Activated B cell treated with CpG ODN at 0.5 μM for 24 hours (primary cell): ENCODE measurements around the gene PEPD. TPM values are rescaled to one million over a fixed set of nuclear protein-coding genes. Genes with fewer than 3 reads are reported as not detected.

Experiments
- ATAC-seq: fragments of 200-7000 bp; cut with Tn5 transposase; one replicate; pipeline ENCODE4 v1.10.0; 2021; ENCODE audit warnings: low read depth, mild to moderate bottlenecking, moderate library complexity
- CTCF ChIA-PET: fragments of 350-600 bp; sonication (Branson Sonifier 250); formaldehyde crosslinking; loops from one replicate; lab custom pipeline; 2021; ENCODE audit warnings: antibody characterized with exemption; lab: Charles Lee
- POLR2A ChIA-PET: fragments of 350-600 bp; sonication (Branson Sonifier 250); formaldehyde crosslinking; loops from one replicate; lab custom pipeline; 2021; ENCODE audit warnings: antibody characterized with exemption; lab: Charles Lee
- DNase-seq: peaks from one replicate; pipeline ENCODE4 v3.0.0; 2022
- H3K27ac Mint-ChIP-seq: one replicate; pipeline ENCODE4 v1.8.0; 2020; ENCODE audit warnings: mixed read lengths
- H3K27me3 Mint-ChIP-seq: one replicate; pipeline ENCODE4 v1.8.0; 2021; ENCODE audit warnings: mixed read lengths
- H3K36me3 Mint-ChIP-seq: one replicate; pipeline ENCODE4 v1.8.0; 2021; ENCODE audit warnings: low read depth, mixed read lengths
- H3K4me1 Mint-ChIP-seq: one replicate; pipeline ENCODE4 v1.8.0; 2021; ENCODE audit warnings: mixed read lengths
- H3K4me3 Mint-ChIP-seq: one replicate; pipeline ENCODE4 v1.8.0; 2020; ENCODE audit warnings: mild to moderate bottlenecking, mixed read lengths
- H3K9me3 Mint-ChIP-seq: one replicate; pipeline ENCODE4 v1.8.0; 2020; ENCODE audit warnings: mixed read lengths
- CTCF ChIP-seq: fragments of 200-600 bp; IDR thresholded peaks from one replicate; pipeline ENCODE4 v1.8.0; 2022; ENCODE audit warnings: antibody characterized with exemption, mild to moderate bottlenecking
- intact Hi-C: fragments of 100-400 bp; cut with micrococcal nuclease; formaldehyde crosslinking; loops from one replicate; pipeline ENCODE4 v1.15.1; 2024
- total RNA-seq: library from RNA; stranded (reverse); gene quantifications from 2 replicates; pipeline ENCODE4 v1.2.3, GENCODE V29; 2022

The PEPD gene
- total RNA-seq, 1 donor from 2014 or later: 49.1 TPM

GRCh38 chr19:33505823-33506222 is 15.8 kb downstream of the PEPD start:
- Mint-ChIP-seq H3K27ac (no peak overlapping the region), H3K27me3 (no peaks in the 10 kb centered on the region), H3K9me3 (no peaks in the 10 kb centered on the region), H3K4me1 (no peaks in the 10 kb centered on the region), H3K4me3 (no peak overlapping the region), H3K36me3 (peaks cover 24% of the 10 kb centered on the region)
- ChIA-PET POLR2A (no interaction called here), CTCF (no interaction called here)
- ATAC-seq (no peak), DNase-seq (no peak)
- intact Hi-C loops: no loop called here
- no peak for TF ChIP-seq CTCF

GRCh38 chr19:33505148-33505547 is 16.4 kb downstream of the PEPD start:
- H3K4me3 Mint-ChIP-seq: no peak overlapping the region
- no peaks in the 10 kb centered on the region for H3K9me3 Mint-ChIP-seq
- H3K4me1 Mint-ChIP-seq: no peaks in the 10 kb centered on the region
- POLR2A ChIA-PET: no interaction called here
- TF ChIP-seq CTCF: no peak
- no peaks in the 10 kb centered on the region for H3K27me3 Mint-ChIP-seq
- CTCF ChIA-PET: no interaction called here
- ATAC-seq (no peak), DNase-seq (no peak)
- no peak overlapping the region for H3K27ac Mint-ChIP-seq
- peaks cover 26% of the 10 kb centered on the region for H3K36me3 Mint-ChIP-seq
- intact Hi-C loops: no loop called here

- no peak for DNase-seq
- Mint-ChIP-seq H3K4me3 (no peak overlapping the region), H3K27me3 (no peaks in the 10 kb centered on the region), H3K9me3 (no peaks in the 10 kb centered on the region), H3K36me3 (peaks cover 28% of the 10 kb centered on the region), H3K27ac (no peak overlapping the region), H3K4me1 (no peaks in the 10 kb centered on the region)
- CTCF ChIA-PET: no interaction called here
- POLR2A ChIA-PET: no interaction called here
- intact Hi-C loops: no loop called here
- no peak for TF ChIP-seq CTCF
- no peak for ATAC-seq
Observed at GRCh38 chr19:33504058-33504444, 17.5 kb downstream of the PEPD start.

GRCh38 chr19:33503433-33504057 is 18.0 kb downstream of the PEPD start:
- Mint-ChIP-seq H3K36me3 (peaks cover 26% of the 10 kb centered on the region), H3K4me3 (no peak overlapping the region), H3K9me3 (no peaks in the 10 kb centered on the region), H3K4me1 (no peaks in the 10 kb centered on the region), H3K27ac (no peak overlapping the region), H3K27me3 (no peaks in the 10 kb centered on the region)
- intact Hi-C loops: no loop called here
- CTCF ChIA-PET: no interaction called here
- TF ChIP-seq CTCF: no peak
- DNase-seq (no peak), ATAC-seq (no peak)
- POLR2A ChIA-PET: no interaction called here

- Mint-ChIP-seq H3K4me1 (no peaks in the 10 kb centered on the region), H3K36me3 (peaks cover 27% of the 10 kb centered on the region), H3K4me3 (no peak overlapping the region), H3K27me3 (no peaks in the 10 kb centered on the region), H3K9me3 (no peaks in the 10 kb centered on the region), H3K27ac (no peak overlapping the region)
- no peak for ATAC-seq
- no peak for TF ChIP-seq CTCF
- CTCF ChIA-PET: no interaction called here
- intact Hi-C loops: no loop called here
- POLR2A ChIA-PET: no interaction called here
- DNase-seq: no peak
Observed at GRCh38 chr19:33503030-33503429, 18.6 kb downstream of the PEPD start.
